IMR-90 (cell line): ENCODE data around the gene DALRD3. TPM values are rescaled to one million over a fixed set of nuclear protein-coding genes. Genes with fewer than 3 reads are reported as not detected.

Source experiments
- ATAC-seq: fragments of 200-7000 bp; cut with Tn5 transposase; 2 replicates; pipeline ENCODE4 v1.9.1; 2020; ENCODE audit warnings: low read depth, mild to moderate bottlenecking, moderate library complexity
- BruUV-seq: library from RNA; stranded (reverse); fragments of 400-500 nt; replicated peaks from 2 replicates; lab custom pipeline; 2021; lab: Mats Ljungman, UMichigan
- CTCF ChIA-PET: fragments of 300-600 bp; formaldehyde crosslinking; extraction: SDS; loops from one replicate; lab custom pipeline; 2021; ENCODE audit warnings: antibody characterized with exemption; lab: Yijun Ruan, JAX
- POLR2A ChIA-PET: fragments of 300-600 bp; sonication (Branson Sonifier 250); formaldehyde crosslinking; loops from one replicate; lab custom pipeline; 2022; ENCODE audit warnings: antibody characterized with exemption; ENCODE audit not compliant: unreplicated experiment; lab: Charles Lee
- DNase-seq: peaks from one replicate; pipeline ENCODE4 v3.0.0; 2013
- H2AFZ ChIP-seq: replicated peaks from 2 replicates; pipeline ENCODE3; 2013; ENCODE audit warnings: low read length, mild to moderate bottlenecking; ENCODE audit not compliant: poor library complexity
- H2AK5ac ChIP-seq: 2 replicates; pipeline ENCODE4 v1.6.1; 2013; ENCODE audit warnings: low read depth, low read length, inconsistent platforms
- H2AK9ac ChIP-seq: replicated peaks from 2 replicates; pipeline ENCODE3; 2013; ENCODE audit warnings: mild to moderate bottlenecking, low read depth, low read length, moderate library complexity; ENCODE audit not compliant: poor library complexity
- H2BK120ac ChIP-seq: 2 replicates; pipeline ENCODE4 v1.6.1; 2013; ENCODE audit warnings: low read depth, low read length, inconsistent platforms
- H2BK15ac ChIP-seq: 3 replicates; pipeline ENCODE4 v1.6.1; 2013; ENCODE audit warnings: low read depth, low read length, inconsistent platforms
- H2BK20ac ChIP-seq: 2 replicates; pipeline ENCODE4 v1.6.1; 2013; ENCODE audit warnings: low read depth, mild to moderate bottlenecking, inconsistent platforms, low read length, moderate library complexity
- H2BK5ac ChIP-seq: 2 replicates; pipeline ENCODE4 v1.6.1; 2013; ENCODE audit warnings: mild to moderate bottlenecking, low read depth, low read length, inconsistent platforms; ENCODE audit not compliant: poor library complexity, severe bottlenecking
- H3K14ac ChIP-seq: replicated peaks from 2 replicates; pipeline ENCODE4 v1.6.1; 2013; ENCODE audit warnings: low read depth, low read length, inconsistent platforms
- H3K18ac ChIP-seq: 2 replicates; pipeline ENCODE4 v1.6.1; 2013; ENCODE audit warnings: low read depth, low read length, control low read depth
- H3K23ac ChIP-seq: 2 replicates; pipeline ENCODE4 v1.6.1; 2013; ENCODE audit warnings: low read depth, low read length, inconsistent platforms
- H3K27ac ChIP-seq: 2 replicates; pipeline ENCODE4 v1.5.1; 2013; ENCODE audit warnings: mild to moderate bottlenecking, control low read depth, low read length; ENCODE audit not compliant: insufficient read depth
- H3K27me3 ChIP-seq: 2 replicates; pipeline ENCODE4 v1.6.1; 2013; ENCODE audit warnings: low read length; ENCODE audit not compliant: control insufficient read depth, insufficient read depth
- H3K36me3 ChIP-seq: 2 replicates; pipeline ENCODE4 v1.6.1; 2013; ENCODE audit warnings: low read length, mixed read lengths; ENCODE audit not compliant: control insufficient read depth, insufficient read depth
- H3K4ac ChIP-seq: 2 replicates; pipeline ENCODE4 v1.6.1; 2013; ENCODE audit warnings: low read depth, low read length, inconsistent platforms
- H3K4me1 ChIP-seq: 2 replicates; pipeline ENCODE4 v1.6.1; 2013; ENCODE audit warnings: low read length, mixed read lengths; ENCODE audit not compliant: control insufficient read depth, insufficient read depth
- H3K4me2 ChIP-seq: 2 replicates; pipeline ENCODE4 v1.6.1; 2013; ENCODE audit warnings: low read depth, mild to moderate bottlenecking, control low read depth, low read length, moderate library complexity
- H3K4me3 ChIP-seq: 2 replicates; pipeline ENCODE4 v1.5.1; 2013; ENCODE audit warnings: low read depth, mild to moderate bottlenecking, control low read depth, low read length, moderate library complexity; ENCODE audit not compliant: insufficient read depth
- H3K56ac ChIP-seq: 2 replicates; pipeline ENCODE4 v1.6.1; 2013; ENCODE audit warnings: low read length, inconsistent platforms; ENCODE audit not compliant: insufficient read depth; ENCODE audit errors: extremely low read depth
- H3K79me1 ChIP-seq, 2 experiments: 2 replicates each; pipeline ENCODE4 v1.6.1; 2013; ENCODE audit warnings: low read length in 2 of 2, inconsistent platforms in 1 of 2, low read depth in 1 of 2
- H3K9ac ChIP-seq: 2 replicates; pipeline ENCODE4 v1.6.1; 2013; ENCODE audit warnings: low read depth, low read length, control low read depth
- H3K9me1 ChIP-seq: 2 replicates; pipeline ENCODE4 v1.6.1; 2013; ENCODE audit warnings: low read length, inconsistent platforms; ENCODE audit not compliant: insufficient read depth
- H3K9me3 ChIP-seq: 2 replicates; pipeline ENCODE4 v1.6.1; 2013; ENCODE audit warnings: low read length; ENCODE audit not compliant: control insufficient read depth, insufficient read depth
- H4K20me1 ChIP-seq: 2 replicates; pipeline ENCODE4 v1.6.1; 2013; ENCODE audit warnings: low read length, inconsistent platforms; ENCODE audit not compliant: insufficient read depth
- H4K5ac ChIP-seq: 2 replicates; pipeline ENCODE4 v1.6.1; 2013; ENCODE audit warnings: mild to moderate bottlenecking, low read depth, low read length, control low read depth
- H4K8ac ChIP-seq, 2 experiments: 2 replicates each; pipeline ENCODE4 v1.6.1; 2013; ENCODE audit warnings: low read depth in 2 of 2, low read length in 2 of 2, control low read depth in 1 of 2, inconsistent platforms in 1 of 2
- H4K91ac ChIP-seq: 2 replicates; pipeline ENCODE4 v1.6.1; 2013; ENCODE audit warnings: low read depth, low read length, inconsistent platforms; ENCODE audit not compliant: insufficient read depth
- BHLHE40 ChIP-seq: fragments of 150-350 bp; IDR thresholded peaks from 2 replicates; pipeline ENCODE4 v1.6.1; 2016; ENCODE audit warnings: mild to moderate bottlenecking, low read depth, low read length
- CEBPB ChIP-seq: IDR thresholded peaks from 2 replicates; pipeline ENCODE4 v1.6.1; 2012; ENCODE audit warnings: low read depth, low read length, improper control_type of control experiment
- CHD1 ChIP-seq: IDR thresholded peaks from 2 replicates; pipeline ENCODE4 v1.6.1; 2012; ENCODE audit warnings: low read depth, low read length, improper control_type of control experiment
- FOS ChIP-seq: fragments of 150-350 bp; IDR thresholded peaks from 2 replicates; pipeline ENCODE4 v1.6.1; 2016; ENCODE audit warnings: low read depth, low read length
- MAFK ChIP-seq: IDR thresholded peaks from 2 replicates; pipeline ENCODE4 v1.6.1; 2012; ENCODE audit warnings: low read depth, low read length, improper control_type of control experiment
- MAZ ChIP-seq: IDR thresholded peaks from 2 replicates; pipeline ENCODE4 v1.6.1; 2012; ENCODE audit warnings: low read depth, mild to moderate bottlenecking, low read length, improper control_type of control experiment, moderate library complexity, borderline replicate concordance
- MXI1 ChIP-seq: IDR thresholded peaks from 2 replicates; pipeline ENCODE4 v1.6.1; 2012; ENCODE audit warnings: low read depth, mild to moderate bottlenecking, low read length, moderate library complexity, borderline replicate concordance
- NFE2L2 ChIP-seq: fragments of 150-350 bp; IDR thresholded peaks from 2 replicates; pipeline ENCODE4 v1.6.1; 2016; ENCODE audit warnings: low read depth, mild to moderate bottlenecking, low read length
- POLR2A ChIP-seq: IDR thresholded peaks from 2 replicates; pipeline ENCODE4 v1.6.1; 2012; ENCODE audit warnings: mild to moderate bottlenecking, low read depth, low read length
- RAD21 ChIP-seq: IDR thresholded peaks from 2 replicates; pipeline ENCODE4 v1.6.1; 2012; ENCODE audit warnings: low read length, improper control_type of control experiment
- RCOR1 ChIP-seq: IDR thresholded peaks from 2 replicates; pipeline ENCODE4 v1.6.1; 2012; ENCODE audit warnings: mild to moderate bottlenecking, low read length, improper control_type of control experiment; ENCODE audit not compliant: insufficient replicate concordance
- RFX5 ChIP-seq: IDR thresholded peaks from 2 replicates; pipeline ENCODE4 v1.8.0; 2012; ENCODE audit warnings: low read depth, mild to moderate bottlenecking, low read length, moderate library complexity
- SMC3 ChIP-seq: fragments of 150-350 bp; IDR thresholded peaks from 2 replicates; pipeline ENCODE4 v1.6.1; 2016; ENCODE audit warnings: low read depth, mild to moderate bottlenecking, antibody characterized with exemption, low read length, moderate library complexity
- USF2 ChIP-seq: fragments of 150-350 bp; IDR thresholded peaks from 2 replicates; pipeline ENCODE4 v1.6.1; 2017; ENCODE audit warnings: mild to moderate bottlenecking, antibody characterized with exemption, low read length, low read depth
- WGBS, 2 experiments: methylation state at CpG; one replicate each; pipeline versions ENCODE4 v1.1.5 to v1.1.7; 2013; ENCODE audit warnings: missing lambda C conversion rate in 2 of 2; ENCODE audit not compliant: insufficient read length in 1 of 2; ENCODE audit errors: extremely low coverage in 2 of 2; 5-methylcytosine and 5-hydroxymethylcytosine counted together
- dilution Hi-C: fragments of 300-500 bp; cut with HindIII; formaldehyde crosslinking; loops from one replicate; pipeline ENCODE4 v1.14.3; 2018; ENCODE audit warnings: low sequenced_read_pairs; ENCODE audit not compliant: unreplicated experiment
- in situ Hi-C: fragments of 300-500 bp; cut with MboI; formaldehyde crosslinking; loops from 3 replicates; pipeline ENCODE4 v1.14.3; 2019; ENCODE audit warnings: low sequenced_read_pairs, inconsistent platforms, mixed read lengths
- intact Hi-C: fragments of 100-400 bp; cut with micrococcal nuclease; formaldehyde crosslinking; loops from 2 replicates; pipeline ENCODE4 v1.10.0; 2022
- polyA plus RNA-seq, 3 experiments: library from polyadenylated mRNA; depleted of rRNA; stranded (reverse); fragments of >200 nt; gene quantifications; 2 replicates each; pipeline ENCODE4 v1.2.3, GENCODE V29; 2012; ENCODE audit warnings: low replicate concordance in 1 of 3
- total RNA-seq: library from RNA; depleted of rRNA; stranded (reverse); fragments of >200 nt; gene quantifications from 2 replicates; pipeline ENCODE4 v1.2.3, GENCODE V29; 2012
- TF ChIP-seq, protein P1 (sequence below): conservative IDR thresholded peaks from 2 replicates; pipeline ENCODE4 v1.5.1; 2012; ENCODE audit warnings: mild to moderate bottlenecking, low read depth, low read length, improper control_type of control experiment

The DALRD3 gene
- total and polyA plus RNA-seq, 2 of the 4 experiments (the other 2 are of a cell fraction), result 27.8 to 42.2 TPM

DNA sequence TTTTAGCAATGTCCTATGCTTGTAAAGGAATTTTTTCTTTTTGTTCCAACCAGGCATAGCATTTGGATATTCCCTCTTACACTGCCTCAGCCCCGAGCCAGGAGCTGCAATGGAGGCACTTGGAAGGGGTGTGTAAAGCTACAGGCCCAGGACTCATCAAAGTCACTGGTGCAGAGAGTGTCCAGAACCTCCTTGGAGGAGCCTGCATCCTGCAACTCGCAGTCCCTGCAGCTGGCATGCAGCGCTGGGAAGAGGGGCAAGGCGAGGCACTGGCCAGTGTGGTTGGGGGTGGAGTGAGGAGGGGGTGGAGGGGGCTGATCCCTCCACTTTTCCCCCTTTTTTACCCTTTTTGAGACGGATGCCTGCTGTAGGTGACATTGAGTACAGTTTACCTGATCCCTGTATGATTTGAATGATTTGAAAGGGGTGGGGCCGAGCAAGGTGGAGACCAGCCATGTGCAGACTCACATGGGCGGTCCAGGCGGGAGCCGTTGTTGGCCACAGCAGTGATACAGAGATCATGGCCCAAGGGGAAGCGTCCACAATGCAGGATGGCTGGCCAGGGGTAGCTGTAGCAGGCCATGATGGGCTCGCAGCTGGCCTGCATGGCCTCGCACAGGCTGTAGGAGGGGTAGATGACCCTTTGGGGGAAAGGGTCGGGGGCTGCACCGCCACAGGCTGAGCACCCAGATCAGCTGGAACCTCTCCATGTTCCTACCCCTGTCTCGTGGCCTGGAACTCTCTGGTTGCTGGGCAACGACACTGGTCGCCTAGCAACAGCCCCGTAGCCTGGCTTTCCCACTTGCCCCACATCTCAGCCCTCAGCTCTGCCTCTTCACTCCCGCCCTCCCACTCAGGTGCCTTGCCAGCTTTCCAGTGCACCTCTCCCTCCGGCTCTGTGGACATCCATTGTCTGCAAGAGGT, 20.4 kb downstream of the DALRD3 start:
- ChIA-PET POLR2A (interaction anchor here (0.6 kb wide), 1 partner anchor 9 kb away, joined by 3 read pairs; the partner anchor contains the start of gene WDR6), CTCF (no interaction called here)
- Histone ChIP-seq H2BK20ac (no peak overlapping the region), H3K14ac (no peak overlapping the region), H3K36me3 (peaks cover 6% of the 10 kb centered on the region; the same call in 1 of the 2 replicates), H3K27me3 (no peaks in the 10 kb centered on the region), H3K9me1 (no peaks in the 10 kb centered on the region; the same call in 1 of the 2 replicates), H2BK120ac (no peak overlapping the region), H2AFZ (no peak overlapping the region), H3K4me3 (no peak overlapping the region), H2BK15ac (no peak overlapping the region), H3K27ac (no peak overlapping the region), H3K18ac (no peak overlapping the region), H3K4me2 (no peak overlapping the region), H3K9ac (no peak overlapping the region), H3K23ac (no peak overlapping the region), H3K56ac (no peak overlapping the region), H4K8ac (no peak overlapping the region), H3K79me1 (peaks cover 35 to 50% of the 10 kb centered on the region in 2 experiments), H4K20me1 (no peaks in the 10 kb centered on the region; the same call in 1 of the 2 replicates), H3K9me3 (no peaks in the 10 kb centered on the region), H3K4me1 (no peaks in the 10 kb centered on the region), H2BK5ac (no peak overlapping the region), H2AK5ac (no peak overlapping the region), H3K4ac (no peak overlapping the region), H2AK9ac (no peak overlapping the region), H4K91ac (no peak overlapping the region), H4K5ac (no peak overlapping the region)
- 83% methylated on average over 9 of the region's 20 CpGs; no CpG with 5 or more reads in 1 of the 2 experiments for WGBS, 2 experiments
- intact Hi-C loops (no loop called here), dilution Hi-C loops (no loop called here), in situ Hi-C loops (no loop called here)
- no peak for DNase-seq
- TF ChIP-seq RAD21, result no peak
- TF ChIP-seq USF2, result no peak
- TF ChIP-seq MAZ, result no peak
- no peak for TF ChIP-seq FOS
- no peak for TF ChIP-seq NFE2L2
- no peak for TF ChIP-seq CHD1
- TF ChIP-seq POLR2A, result no peak
- no peak for TF ChIP-seq RFX5
- no peak for TF ChIP-seq MXI1
- no peak for TF ChIP-seq MAFK
- TF ChIP-seq CEBPB, result no peak
- TF ChIP-seq, protein P1, sequence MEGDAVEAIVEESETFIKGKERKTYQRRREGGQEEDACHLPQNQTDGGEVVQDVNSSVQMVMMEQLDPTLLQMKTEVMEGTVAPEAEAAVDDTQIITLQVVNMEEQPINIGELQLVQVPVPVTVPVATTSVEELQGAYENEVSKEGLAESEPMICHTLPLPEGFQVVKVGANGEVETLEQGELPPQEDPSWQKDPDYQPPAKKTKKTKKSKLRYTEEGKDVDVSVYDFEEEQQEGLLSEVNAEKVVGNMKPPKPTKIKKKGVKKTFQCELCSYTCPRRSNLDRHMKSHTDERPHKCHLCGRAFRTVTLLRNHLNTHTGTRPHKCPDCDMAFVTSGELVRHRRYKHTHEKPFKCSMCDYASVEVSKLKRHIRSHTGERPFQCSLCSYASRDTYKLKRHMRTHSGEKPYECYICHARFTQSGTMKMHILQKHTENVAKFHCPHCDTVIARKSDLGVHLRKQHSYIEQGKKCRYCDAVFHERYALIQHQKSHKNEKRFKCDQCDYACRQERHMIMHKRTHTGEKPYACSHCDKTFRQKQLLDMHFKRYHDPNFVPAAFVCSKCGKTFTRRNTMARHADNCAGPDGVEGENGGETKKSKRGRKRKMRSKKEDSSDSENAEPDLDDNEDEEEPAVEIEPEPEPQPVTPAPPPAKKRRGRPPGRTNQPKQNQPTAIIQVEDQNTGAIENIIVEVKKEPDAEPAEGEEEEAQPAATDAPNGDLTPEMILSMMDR, result no peak
- TF ChIP-seq BHLHE40, result no peak
- TF ChIP-seq SMC3, result no peak
- no peak for TF ChIP-seq RCOR1
- ATAC-seq, result no peak
- no TSS peak for BruUV-seq
